GM21390 (cell line): ENCODE data around the gene MMP3.
"Not testable (repeated sequence)": the region's sequence is repeated elsewhere in the genome, so short reads cannot be mapped to it uniquely, and the experiment has no call there.

Source experiments
- ATAC-seq: cut with Tn5 transposase; IDR thresholded peaks from one replicate; pipeline ENCODE4 v1.9.1; 2021; ENCODE audit not compliant: unreplicated experiment

The MMP3 gene

GRCh38 chr11:102843489-102843888 is at the start of gene MMP3:
Gene MMP3 (minus strand): TSS chr11:102843609. CDS start chr11:102843546, 63 bp downstream.
- no peak for ATAC-seq

- ATAC-seq = no peak
These were observed 48.3 kb upstream of the MMP3 start for GRCh38 chr11:102891736-102892135.

GRCh38 chr11:102886999-102887398 is 43.6 kb upstream of the MMP3 start:
- no peak for ATAC-seq

GRCh38 chr11:102883141-102883540 is 39.7 kb upstream of the MMP3 start:
- no peak for ATAC-seq

GRCh38 chr11:102882389-102883024 is 39.1 kb upstream of the MMP3 start:
- ATAC-seq = peak; percentile 77

GRCh38 chr11:102879801-102880200 is 36.4 kb upstream of the MMP3 start:
- no peak for ATAC-seq

- ATAC-seq = no peak
These were observed 35.2 kb upstream of the MMP3 start for GRCh38 chr11:102878595-102878994.

GRCh38 chr11:102874852-102875251 is 31.4 kb upstream of the MMP3 start, which contains the start of gene MMP12:
Gene MMP12 (minus strand): TSS chr11:102874982. CDS start chr11:102874937, 45 bp downstream.
- no peak for ATAC-seq

GRCh38 chr11:102869354-102869964 is 26.1 kb upstream of the MMP3 start:
- not testable (repeated sequence) for ATAC-seq

- no peak for ATAC-seq
These were observed 24.9 kb upstream of the MMP3 start for GRCh38 chr11:102868339-102868738.

- no peak for ATAC-seq
These were observed 21.3 kb upstream of the MMP3 start for GRCh38 chr11:102864724-102865123.

- ATAC-seq = no peak
These were observed 10.5 kb upstream of the MMP3 start for GRCh38 chr11:102853956-102854355.

GRCh38 chr11:102853055-102853454 is 9.6 kb upstream of the MMP3 start:
- no peak for ATAC-seq

GRCh38 chr11:102850973-102851745 is 7.8 kb upstream of the MMP3 start:
- no peak for ATAC-seq

- ATAC-seq = no peak
These were observed 5.9 kb upstream of the MMP3 start for GRCh38 chr11:102849311-102849710.

- ATAC-seq = no peak
These were observed 2.9 kb upstream of the MMP3 start for GRCh38 chr11:102846292-102846691.

- no peak for ATAC-seq
These were observed 479 bp downstream of the MMP3 start for GRCh38 chr11:102842930-102843329.

- ATAC-seq = no peak
These were observed 3.4 kb downstream of the MMP3 start for GRCh38 chr11:102840018-102840417.

- no peak for ATAC-seq
These were observed 5.8 kb downstream of the MMP3 start for GRCh38 chr11:102837646-102838045.

- no peak for ATAC-seq
These were observed 6.3 kb downstream of the MMP3 start for GRCh38 chr11:102837156-102837555.

- ATAC-seq = no peak
These were observed 7.0 kb downstream of the MMP3 start for GRCh38 chr11:102836290-102836875.

- no peak for ATAC-seq
These were observed 9.7 kb downstream of the MMP3 start for GRCh38 chr11:102833731-102834130.
